Measurements from ENCODE around the gene ABO.
"Not testable (repeated sequence)": the region's sequence is repeated elsewhere in the genome, so short reads cannot be mapped to it uniquely, and the experiment has no call there.

Gene ABO

GRCh38 chr9:133275105-133276000 lies at the start of gene ABO:
Gene ABO, minus strand, starts transcription at chr9:133275201.
- no peak for DNase-seq (ENCODE audit: low spot score)

GRCh38 chr9:133323991-133324703 lies 49.1 kb upstream of the ABO start:
- no peak for DNase-seq (ENCODE audit: low spot score)

GRCh38 chr9:133323211-133323610 lies 48.2 kb upstream of the ABO start:
- DNase-seq (ENCODE audit: low spot score) = no peak

- DNase-seq (ENCODE audit: low spot score) = no peak
Measured at GRCh38 chr9:133322701-133323100, 47.7 kb upstream of the ABO start.

- no peak for DNase-seq (ENCODE audit: low spot score)
Measured at GRCh38 chr9:133321411-133321935, 46.5 kb upstream of the ABO start.

GRCh38 chr9:133320421-133320881 lies 45.5 kb upstream of the ABO start:
- no peak for DNase-seq (ENCODE audit: low spot score)

GRCh38 chr9:133317551-133317950 lies 42.5 kb upstream of the ABO start:
- DNase-seq (ENCODE audit: low spot score) = not testable (repeated sequence)

GRCh38 chr9:133315997-133316396 lies 41.0 kb upstream of the ABO start:
- DNase-seq (ENCODE audit: low spot score) = no peak

- DNase-seq (ENCODE audit: low spot score) = no peak
Measured at GRCh38 chr9:133309608-133310007, 34.6 kb upstream of the ABO start.

GRCh38 chr9:133307301-133307700 lies 32.3 kb upstream of the ABO start:
- DNase-seq (ENCODE audit: low spot score) = no peak

- no peak for DNase-seq (ENCODE audit: low spot score)
Measured at GRCh38 chr9:133306242-133307204, 31.5 kb upstream of the ABO start.

GRCh38 chr9:133305731-133306130 lies 30.7 kb upstream of the ABO start:
- DNase-seq (ENCODE audit: low spot score) = no peak

GRCh38 chr9:133304477-133305377 lies 29.7 kb upstream of the ABO start:
- DNase-seq (ENCODE audit: low spot score) = no peak

- DNase-seq (ENCODE audit: low spot score) = no peak
Measured at GRCh38 chr9:133304158-133304470, 29.1 kb upstream of the ABO start.

GRCh38 chr9:133303266-133304157 lies 28.5 kb upstream of the ABO start:
- no peak for DNase-seq (ENCODE audit: low spot score)

- DNase-seq (ENCODE audit: low spot score) = no peak
Measured at GRCh38 chr9:133301253-133302230, 26.5 kb upstream of the ABO start.

GRCh38 chr9:133299996-133300395 lies 25.0 kb upstream of the ABO start:
- DNase-seq (ENCODE audit: low spot score) = not testable (repeated sequence)

GRCh38 chr9:133294257-133294656 lies 19.3 kb upstream of the ABO start:
- no peak for DNase-seq (ENCODE audit: low spot score)
